ENCODE results near the gene MFAP1. TPM values are rescaled to one million over a fixed set of nuclear protein-coding genes. Genes with fewer than 3 reads are reported as not detected.
"Not testable (repeated sequence)": the region's sequence is repeated elsewhere in the genome, so short reads cannot be mapped to it uniquely, and the experiment has no call there.

Gene MFAP1
- total RNA-seq, 2 experiments from 2014 or later = 39.8 to 43.1 TPM

- intact Hi-C loops (cut with micrococcal nuclease) = no loop called here
Observed at GRCh38 chr15:43808960-43809678, 15.4 kb downstream of the MFAP1 start.

GRCh38 chr15:43808435-43808950 lies 16.0 kb downstream of the MFAP1 start:
- Mint-ChIP-seq H3K4me3 (no peak overlapping the region), H3K36me3 (ENCODE audit: low read depth) (peaks cover 69% of the 10 kb centered on the region), H3K9me3 (no peaks in the 10 kb centered on the region), H3K27ac (no peak overlapping the region), H3K4me1 (ENCODE audit: low read depth) (peaks cover 10% of the 10 kb centered on the region), H3K27me3 (no peaks in the 10 kb centered on the region)
- TF ChIP-seq CTCF (IDR thresholded peaks at IDR 0.05) = no peak
- CTCF ChIA-PET = interaction anchor here (0.9 kb wide), 1 partner anchor 38 kb away, joined by 3 read pairs; no protein-coding TSS in a partner anchor
- POLR2A ChIA-PET = interaction anchor here (1.8 to 2.2 kb wide), 2 partner anchors 16 to 19 kb away, joined by 6 to 9 read pairs; partner anchors contain the start of gene MFAP1
- DNase-seq = no peak
- intact Hi-C loops (cut with micrococcal nuclease) = no loop called here
- ATAC-seq = no peak

More at GRCh38 chr15:43808960-43809678, 15.4 kb downstream of the MFAP1 start:
- ChIA-PET POLR2A (interaction anchor here (1.0 to 2.2 kb wide), 4 partner anchors 9 to 19 kb away, joined by 4 to 9 read pairs (median 6); partner anchors contain the start of genes HYPK, MFAP1 and SERINC4), CTCF (interaction anchor here (0.9 to 1.4 kb wide), 3 partner anchors 16 to 39 kb away, joined by 3 to 5 read pairs (median 3); no protein-coding TSS in a partner anchor)
- peak overlapping the region; percentile 81 for H3K27ac Mint-ChIP-seq
- ATAC-seq (no peak), DNase-seq (no peak)
- H3K36me3 Mint-ChIP-seq (ENCODE audit: low read depth) = peaks cover 71% of the 10 kb centered on the region
- peaks cover 10% of the 10 kb centered on the region for H3K4me1 Mint-ChIP-seq (ENCODE audit: low read depth)
- TF ChIP-seq CTCF (IDR thresholded peaks at IDR 0.05) = no peak
- H3K4me3 Mint-ChIP-seq = no peak overlapping the region
- H3K27me3 Mint-ChIP-seq = no peaks in the 10 kb centered on the region
- H3K9me3 Mint-ChIP-seq = no peaks in the 10 kb centered on the region

GRCh38 chr15:43802676-43803075 lies 21.8 kb downstream of the MFAP1 start:
- Mint-ChIP-seq H3K4me1 (ENCODE audit: low read depth) (peaks cover 32% of the 10 kb centered on the region), H3K36me3 (ENCODE audit: low read depth) (peaks cover 70% of the 10 kb centered on the region)
- H3K27ac Mint-ChIP-seq; DNase-seq; ATAC-seq; H3K27me3 Mint-ChIP-seq; H3K4me3 Mint-ChIP-seq; H3K9me3 Mint-ChIP-seq; intact Hi-C loops (cut with micrococcal nuclease); CTCF ChIA-PET: not testable (repeated sequence)
- POLR2A ChIA-PET = interaction anchor here (1.2 to 4.6 kb wide), 5 partner anchors 8 to 23 kb away, joined by 3 to 37 read pairs (median 9); partner anchors contain the start of genes MFAP1, SERF2 and WDR76

GRCh38 chr15:43800286-43801141 lies 24.0 kb downstream of the MFAP1 start, which contains the start of gene HYPK:
TSS of gene HYPK (plus strand) at chr15:43800599. CDS start at chr15:43800623, 24 bp downstream.
- Mint-ChIP-seq H3K4me3 (peak within 1 kb of the TSS; percentile 93), H3K9me3 (peaks cover 3% of the 10 kb centered on the region)
- POLR2A ChIA-PET = interaction anchor here (1.0 to 4.6 kb wide), 13 partner anchors 8 to 54 kb away, joined by 3 to 37 read pairs (median 4); partner anchors contain the start of genes ELL3, MFAP1, SERF2 and WDR76

More at GRCh38 chr15:43800286-43801141, 24.0 kb downstream of the MFAP1 start, which contains the start of gene HYPK:
- intact Hi-C loops (cut with micrococcal nuclease) = no loop called here
- H3K36me3 Mint-ChIP-seq (ENCODE audit: low read depth) = peaks cover 65% of the 10 kb centered on the region
- H3K27ac Mint-ChIP-seq = peak within 1 kb of the TSS; percentile 99
- H3K27me3 Mint-ChIP-seq = no peaks in the 10 kb centered on the region
- peaks cover 43% of the 10 kb centered on the region for H3K4me1 Mint-ChIP-seq (ENCODE audit: low read depth)
- CTCF ChIA-PET = interaction anchor here (1.3 to 2.4 kb wide), 2 partner anchors 23 to 30 kb away, joined by 4 to 15 read pairs; partner anchors contain the start of gene ELL3
- DNase-seq (peak; percentile 95), ATAC-seq (peak; percentile 98)
- TF ChIP-seq CTCF (IDR thresholded peaks at IDR 0.05) = no peak

All from activated CD8-positive, alpha-beta T cell treated with anti-CD3 and anti-CD28 coated beads for 36 hours (primary cell).